SU-DHL-6 (cell line): ENCODE measurements around the gene FLAD1.

ENCODE experiments used
- H2AFZ ChIP-seq: fragments of 200-600 bp; sonication (generic); 2 replicates; pipeline ENCODE4 v1.6.1; 2014; ENCODE audit warnings: low read depth, mild to moderate bottlenecking, moderate library complexity, mixed read lengths, antibody characterized with exemption, low read length; ENCODE audit not compliant: severe bottlenecking
- H3F3A ChIP-seq: fragments of 200-600 bp; shearing (Covaris generic); 2 replicates; pipeline ENCODE4 v1.6.0; 2016; ENCODE audit warnings: antibody characterized with exemption, mild to moderate bottlenecking; ENCODE audit not compliant: insufficient read depth
- H3K27ac ChIP-seq: fragments of 200-600 bp; sonication (generic); 2 replicates; pipeline ENCODE4 v1.5.1; 2016; ENCODE audit warnings: low read depth, mild to moderate bottlenecking, low read length, moderate library complexity, mixed read lengths
- H3K27me3 ChIP-seq: fragments of 200-600 bp; sonication (generic), shearing (Covaris generic); 2 replicates; pipeline ENCODE4 v1.6.0; 2014; ENCODE audit warnings: mild to moderate bottlenecking, low read length
- H3K36me3 ChIP-seq: fragments of 200-600 bp; sonication (generic); 2 replicates; pipeline ENCODE4 v1.6.1; 2014; ENCODE audit warnings: mild to moderate bottlenecking, low read length, mixed read lengths
- H3K4me2 ChIP-seq: fragments of 300-600, 200-600 bp; shearing (Covaris generic), sonication (generic); 2 replicates; pipeline ENCODE4 v1.6.0; 2014; ENCODE audit warnings: low read length, low read depth, mild to moderate bottlenecking; ENCODE audit not compliant: poor library complexity, severe bottlenecking
- H3K4me3 ChIP-seq: fragments of 200-600 bp; sonication (generic); 2 replicates; pipeline ENCODE4 v1.5.1; 2014; ENCODE audit warnings: antibody characterized with exemption, low read length, mild to moderate bottlenecking, mixed read lengths; ENCODE audit not compliant: insufficient read depth, poor library complexity, severe bottlenecking
- H3K79me2 ChIP-seq: fragments of 200-600 bp; sonication (generic); 2 replicates; pipeline ENCODE4 v1.6.1; 2014; ENCODE audit warnings: mild to moderate bottlenecking, low read length, moderate library complexity; ENCODE audit not compliant: insufficient read depth
- H3K9ac ChIP-seq: fragments of 200-600 bp; sonication (generic); 2 replicates; pipeline ENCODE4 v1.7.0; 2014; ENCODE audit warnings: mild to moderate bottlenecking, low read length
- H3K9me2 ChIP-seq: fragments of 200-600 bp; sonication (generic); replicated peaks from 2 replicates; pipeline ENCODE4 v1.6.1; 2014; ENCODE audit warnings: low read length; ENCODE audit not compliant: insufficient read depth
- H3K9me3 ChIP-seq: fragments of 200-600 bp; sonication (generic); 2 replicates; pipeline ENCODE4 v1.6.1; 2014; ENCODE audit warnings: low read length, mixed read lengths; ENCODE audit not compliant: insufficient read depth
- H4K20me1 ChIP-seq: fragments of 200-600 bp; sonication (generic); 2 replicates; pipeline ENCODE4 v1.6.1; 2014; ENCODE audit warnings: low read depth, mild to moderate bottlenecking, antibody characterized with exemption, low read length, moderate library complexity, mixed read lengths
- EZH2phosphoT487 ChIP-seq: fragments of 200-600 bp; sonication (generic), shearing (Covaris generic); conservative IDR thresholded peaks from 2 replicates; pipeline ENCODE4 v1.6.1; 2018; ENCODE audit warnings: mild to moderate bottlenecking, antibody characterized with exemption, low read length, moderate library complexity, mixed read lengths
- TF ChIP-seq, protein P1 (sequence below): fragments of 200-600 bp; sonication (generic); IDR thresholded peaks from one replicate; pipeline ENCODE4 v1.5.1; 2017; ENCODE audit warnings: antibody characterized with exemption, mild to moderate bottlenecking, low read length, moderate library complexity; ENCODE audit not compliant: insufficient read depth, poor library complexity, severe bottlenecking

The FLAD1 gene

GRCh38 chr1:154936555-154937084, 46.5 kb upstream of the FLAD1 start, which contains the start of gene PMVK:
PMVK (minus strand) TSS chr1:154936719; CDS start chr1:154936685, 34 bp downstream.
- TF ChIP-seq, protein P1, sequence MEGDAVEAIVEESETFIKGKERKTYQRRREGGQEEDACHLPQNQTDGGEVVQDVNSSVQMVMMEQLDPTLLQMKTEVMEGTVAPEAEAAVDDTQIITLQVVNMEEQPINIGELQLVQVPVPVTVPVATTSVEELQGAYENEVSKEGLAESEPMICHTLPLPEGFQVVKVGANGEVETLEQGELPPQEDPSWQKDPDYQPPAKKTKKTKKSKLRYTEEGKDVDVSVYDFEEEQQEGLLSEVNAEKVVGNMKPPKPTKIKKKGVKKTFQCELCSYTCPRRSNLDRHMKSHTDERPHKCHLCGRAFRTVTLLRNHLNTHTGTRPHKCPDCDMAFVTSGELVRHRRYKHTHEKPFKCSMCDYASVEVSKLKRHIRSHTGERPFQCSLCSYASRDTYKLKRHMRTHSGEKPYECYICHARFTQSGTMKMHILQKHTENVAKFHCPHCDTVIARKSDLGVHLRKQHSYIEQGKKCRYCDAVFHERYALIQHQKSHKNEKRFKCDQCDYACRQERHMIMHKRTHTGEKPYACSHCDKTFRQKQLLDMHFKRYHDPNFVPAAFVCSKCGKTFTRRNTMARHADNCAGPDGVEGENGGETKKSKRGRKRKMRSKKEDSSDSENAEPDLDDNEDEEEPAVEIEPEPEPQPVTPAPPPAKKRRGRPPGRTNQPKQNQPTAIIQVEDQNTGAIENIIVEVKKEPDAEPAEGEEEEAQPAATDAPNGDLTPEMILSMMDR: peak; percentile 40
- no peak for TF ChIP-seq EZH2phosphoT487
- peak within 1 kb of the TSS; percentile 88 for H3K9ac ChIP-seq
- H3F3A ChIP-seq: peaks cover 15% of the 10 kb centered on the region
- H3K9me3 ChIP-seq: no peaks in the 10 kb centered on the region
- H4K20me1 ChIP-seq: no peaks in the 10 kb centered on the region
- H2AFZ ChIP-seq: peak within 1 kb of the TSS; percentile 73
- H3K27ac ChIP-seq: peak within 1 kb of the TSS; percentile 88
- H3K27me3 ChIP-seq: no peaks in the 10 kb centered on the region
- peak within 1 kb of the TSS; percentile 79 for H3K4me3 ChIP-seq
- peaks cover 13% of the 10 kb centered on the region for H3K79me2 ChIP-seq
- H3K9me2 ChIP-seq: no peaks in the 10 kb centered on the region
- peak within 1 kb of the TSS; percentile 73 for H3K4me2 ChIP-seq
- no peaks in the 10 kb centered on the region for H3K36me3 ChIP-seq

DNA sequence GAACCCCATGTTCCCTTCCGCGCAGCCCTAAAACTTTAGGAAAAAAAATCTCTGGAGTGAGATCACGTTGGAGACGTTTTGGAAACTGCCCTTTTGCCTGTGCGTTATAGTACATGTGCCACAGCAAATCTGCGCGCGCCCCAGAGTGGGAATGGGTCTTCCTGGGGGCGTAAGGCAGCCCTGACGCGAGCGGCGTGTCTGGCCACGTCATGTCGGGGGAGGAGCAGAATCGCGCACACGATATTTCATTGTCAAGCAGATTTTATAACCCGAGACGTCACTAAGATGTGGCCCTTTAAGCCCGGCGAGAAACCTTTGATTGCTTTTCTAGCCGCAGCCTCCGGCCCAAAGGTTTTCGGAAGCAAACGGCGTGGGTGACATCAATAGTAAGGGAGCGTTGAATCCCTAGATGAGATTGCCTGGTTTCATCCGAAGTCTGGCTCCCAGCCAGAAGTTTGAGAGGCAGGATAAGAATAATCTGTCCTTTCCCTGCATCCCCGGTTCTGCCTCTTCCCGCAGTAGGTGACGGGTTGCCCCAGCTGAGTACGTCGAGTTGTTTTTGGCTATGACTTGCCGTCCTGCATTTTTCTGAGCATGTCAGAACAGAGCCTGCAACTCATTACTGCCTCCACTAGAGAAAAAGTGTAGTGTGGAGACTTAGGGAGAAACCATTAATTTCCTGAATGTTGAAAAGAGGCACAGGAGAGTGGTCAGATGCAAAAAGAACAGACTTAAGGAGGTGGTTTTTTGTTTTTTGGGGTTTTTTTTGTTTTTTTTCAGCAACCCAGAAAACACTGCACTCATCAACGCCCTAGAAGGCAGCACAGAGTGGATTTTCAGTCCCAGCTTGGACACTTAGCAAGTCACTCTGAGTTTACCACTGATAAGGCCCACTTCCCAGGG, 45.8 kb upstream of the FLAD1 start:
- H2AFZ ChIP-seq: peak overlapping the region; percentile 73
- peak overlapping the region; percentile 88 for H3K27ac ChIP-seq
- peaks cover 13% of the 10 kb centered on the region for H3K79me2 ChIP-seq
- no peaks in the 10 kb centered on the region for H3K27me3 ChIP-seq
- H3K36me3 ChIP-seq: no peaks in the 10 kb centered on the region
- H3K9ac ChIP-seq: peak overlapping the region; percentile 88
- H3K4me2 ChIP-seq: peak overlapping the region; percentile 73
- TF ChIP-seq EZH2phosphoT487: no peak
- TF ChIP-seq, protein P1: no peak
- H3K4me3 ChIP-seq: peak overlapping the region; percentile 79
- no peaks in the 10 kb centered on the region for H3K9me2 ChIP-seq
- H3K9me3 ChIP-seq: no peaks in the 10 kb centered on the region
- H3F3A ChIP-seq: peaks cover 15% of the 10 kb centered on the region
- H4K20me1 ChIP-seq: no peaks in the 10 kb centered on the region

DNA sequence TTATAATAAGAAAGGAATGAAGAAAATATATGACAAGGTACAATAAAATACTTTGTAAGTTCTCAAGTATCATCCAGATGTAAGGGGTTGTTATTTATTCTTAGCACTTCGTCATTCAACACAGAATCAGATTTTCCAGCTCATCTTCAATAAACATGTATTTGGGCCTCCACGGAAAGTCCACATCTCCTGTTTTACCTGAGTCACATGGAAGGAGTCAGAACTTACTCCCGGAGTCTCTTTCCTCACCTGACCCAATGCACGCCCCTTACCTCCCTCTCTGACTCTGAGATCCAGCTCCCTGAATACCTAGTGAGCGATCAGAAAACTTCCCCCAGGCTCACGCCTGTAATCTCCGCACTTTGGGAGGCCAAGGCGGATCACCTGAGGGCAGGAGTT, 45.2 kb upstream of the FLAD1 start:
- Histone ChIP-seq H3K4me2 (peak overlapping the region; percentile 73), H3K9me2 (no peaks in the 10 kb centered on the region), H3K27me3 (no peaks in the 10 kb centered on the region), H3K9me3 (no peaks in the 10 kb centered on the region), H2AFZ (no peak overlapping the region), H3K27ac (peak overlapping the region; percentile 88), H3K36me3 (no peaks in the 10 kb centered on the region), H3K4me3 (peak overlapping the region; percentile 79), H3K9ac (peak overlapping the region; percentile 88), H3K79me2 (peaks cover 13% of the 10 kb centered on the region), H3F3A (peaks cover 15% of the 10 kb centered on the region), H4K20me1 (no peaks in the 10 kb centered on the region)
- TF ChIP-seq EZH2phosphoT487: no peak
- TF ChIP-seq, protein P1: no peak
